Fibroblast of villous mesenchyme (primary cell): ENCODE data around the gene GRIK4. TPM values are rescaled to one million over a fixed set of nuclear protein-coding genes. Genes with fewer than 3 reads are reported as not detected.

ENCODE experiments used
- DNase-seq: peaks from one replicate; pipeline ENCODE4 v3.0.0-alpha.2; 2010; ENCODE audit warnings: low read depth
- H3K4me3 ChIP-seq: 2 replicates; pipeline ENCODE4 v1.5.1; 2011; ENCODE audit warnings: low read depth, mild to moderate bottlenecking, low read length
- total RNA-seq: library from RNA; depleted of rRNA; stranded (reverse); fragments of >200 nt; gene quantifications from 2 replicates; pipeline ENCODE4 v1.2.3, GENCODE V29; 2012
- TF ChIP-seq, protein P1 (sequence below): IDR thresholded peaks from 2 replicates; pipeline ENCODE4 v1.5.1; 2012; ENCODE audit warnings: low read depth, mild to moderate bottlenecking, low read length; ENCODE audit not compliant: insufficient read depth

Gene GRIK4
- total RNA-seq, 1 donor, result under 0.01 TPM

GRCh38 chr11:120818097-120818496, 306.5 kb downstream of the GRIK4 start:
- H3K4me3 ChIP-seq, result no peak overlapping the region
- no peak for DNase-seq
- TF ChIP-seq, protein P1, sequence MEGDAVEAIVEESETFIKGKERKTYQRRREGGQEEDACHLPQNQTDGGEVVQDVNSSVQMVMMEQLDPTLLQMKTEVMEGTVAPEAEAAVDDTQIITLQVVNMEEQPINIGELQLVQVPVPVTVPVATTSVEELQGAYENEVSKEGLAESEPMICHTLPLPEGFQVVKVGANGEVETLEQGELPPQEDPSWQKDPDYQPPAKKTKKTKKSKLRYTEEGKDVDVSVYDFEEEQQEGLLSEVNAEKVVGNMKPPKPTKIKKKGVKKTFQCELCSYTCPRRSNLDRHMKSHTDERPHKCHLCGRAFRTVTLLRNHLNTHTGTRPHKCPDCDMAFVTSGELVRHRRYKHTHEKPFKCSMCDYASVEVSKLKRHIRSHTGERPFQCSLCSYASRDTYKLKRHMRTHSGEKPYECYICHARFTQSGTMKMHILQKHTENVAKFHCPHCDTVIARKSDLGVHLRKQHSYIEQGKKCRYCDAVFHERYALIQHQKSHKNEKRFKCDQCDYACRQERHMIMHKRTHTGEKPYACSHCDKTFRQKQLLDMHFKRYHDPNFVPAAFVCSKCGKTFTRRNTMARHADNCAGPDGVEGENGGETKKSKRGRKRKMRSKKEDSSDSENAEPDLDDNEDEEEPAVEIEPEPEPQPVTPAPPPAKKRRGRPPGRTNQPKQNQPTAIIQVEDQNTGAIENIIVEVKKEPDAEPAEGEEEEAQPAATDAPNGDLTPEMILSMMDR, result no peak

- DNase-seq, result no peak
- TF ChIP-seq, protein P1, result no peak
Measured at GRCh38 chr11:120819003-120819402, 307.5 kb downstream of the GRIK4 start.

DNA sequence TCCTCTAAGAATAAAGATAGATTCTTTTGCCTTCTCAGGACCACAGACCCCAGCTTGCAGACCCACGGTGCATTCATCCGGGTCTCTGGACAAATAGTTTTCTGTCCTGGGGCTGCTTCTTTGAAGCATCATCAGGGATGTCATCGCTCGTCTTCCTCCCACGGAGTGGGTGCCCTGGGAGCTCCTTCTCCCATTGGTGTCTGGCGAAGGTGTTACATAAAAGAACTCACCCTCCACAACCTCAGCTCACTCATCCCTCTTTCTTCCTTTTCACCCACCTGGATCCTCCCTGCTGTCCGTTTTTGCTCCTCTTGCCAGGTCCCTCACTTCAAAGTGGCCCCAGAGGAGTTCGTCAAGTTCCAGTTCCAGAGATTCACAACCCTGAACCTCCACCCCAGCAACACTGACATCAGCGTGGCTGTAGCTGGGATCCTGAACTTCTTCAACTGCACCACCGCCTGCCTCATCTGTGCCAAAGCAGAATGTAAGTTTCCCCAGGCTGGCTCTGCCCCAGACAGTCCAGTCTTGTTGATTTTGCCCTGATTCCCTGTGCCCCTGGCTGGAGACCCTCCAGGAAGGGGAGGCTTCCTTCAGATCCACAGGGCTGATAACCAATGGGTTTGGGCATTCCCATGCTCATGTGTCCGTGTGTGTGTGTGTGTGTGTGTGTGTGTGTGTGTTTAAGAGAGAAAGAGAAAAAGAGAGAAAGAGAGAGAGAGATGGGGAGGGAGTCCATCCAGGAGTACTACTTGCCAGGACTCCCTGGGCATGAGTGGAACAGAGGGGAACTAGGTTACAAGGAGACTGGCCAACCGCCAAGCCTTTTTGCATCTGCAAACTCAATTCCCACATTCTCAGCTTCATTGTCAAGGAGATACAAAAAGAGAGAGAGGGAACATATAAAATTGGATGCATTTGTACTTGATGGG, 308.2 kb downstream of the GRIK4 start:
- no peak for DNase-seq
- H3K4me3 ChIP-seq, result no peak overlapping the region
- TF ChIP-seq, protein P1, result no peak

More at GRCh38 chr11:120819003-120819402, 307.5 kb downstream of the GRIK4 start:
- no peak overlapping the region for H3K4me3 ChIP-seq

DNA sequence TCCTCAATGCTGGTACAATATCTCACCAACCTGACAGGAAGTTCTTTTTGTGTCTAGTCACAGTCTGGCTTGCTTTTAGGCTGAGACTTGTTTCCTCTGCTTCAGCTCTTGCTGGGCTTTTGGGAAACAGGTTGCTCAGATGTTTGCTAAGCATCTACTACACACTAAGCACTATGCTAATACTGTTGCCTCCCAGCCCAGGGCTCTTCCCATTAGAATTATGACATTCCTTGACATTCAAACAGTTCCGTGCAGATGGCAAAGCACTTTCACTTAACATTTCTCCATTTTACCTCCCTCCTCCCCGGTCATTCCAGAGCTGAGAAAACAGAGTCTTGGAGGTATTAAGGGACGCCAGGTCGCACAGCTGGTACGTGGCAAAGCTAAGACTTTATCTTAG, 311.6 kb downstream of the GRIK4 start:
- TF ChIP-seq, protein P1, result no peak
- no peak for DNase-seq
- H3K4me3 ChIP-seq, result no peak overlapping the region

DNA sequence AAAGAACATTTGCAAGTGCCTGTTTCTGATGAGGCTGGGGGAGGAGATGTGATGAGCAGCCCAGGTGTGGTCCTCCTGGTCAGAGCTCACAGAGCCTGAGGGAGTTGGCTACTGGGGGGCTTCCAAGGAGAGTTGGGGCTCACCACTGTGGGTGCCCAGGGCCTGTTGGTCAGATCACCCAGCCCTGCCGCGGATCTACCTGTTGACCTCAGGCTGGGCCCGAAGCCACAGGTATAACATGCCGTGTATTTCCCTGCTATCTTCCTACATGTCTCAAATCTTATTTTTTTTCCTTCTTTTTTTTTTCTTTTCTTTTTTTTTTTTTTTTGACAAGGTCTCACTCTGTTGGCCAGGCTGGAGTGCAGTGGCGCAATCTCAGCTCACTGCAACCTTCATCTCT, 312.7 kb downstream of the GRIK4 start:
- TF ChIP-seq, protein P1, result no peak
- no peak for DNase-seq
- H3K4me3 ChIP-seq, result no peak overlapping the region

GRCh38 chr11:120827198-120827597, 315.6 kb downstream of the GRIK4 start:
- DNase-seq, result no peak
- TF ChIP-seq, protein P1, result no peak
- no peak overlapping the region for H3K4me3 ChIP-seq
